ENCODE measurements around the gene MAP3K10. TPM values are rescaled to one million over a fixed set of nuclear protein-coding genes. Genes with fewer than 3 reads are reported as not detected.
"Not testable (repeated sequence)": the region's sequence is repeated elsewhere in the genome, so short reads cannot be mapped to it uniquely, and the experiment has no call there.

The MAP3K10 gene
- 3.9 TPM for total RNA-seq (ENCODE audit: insufficient read depth, low replicate concordance)

DNA sequence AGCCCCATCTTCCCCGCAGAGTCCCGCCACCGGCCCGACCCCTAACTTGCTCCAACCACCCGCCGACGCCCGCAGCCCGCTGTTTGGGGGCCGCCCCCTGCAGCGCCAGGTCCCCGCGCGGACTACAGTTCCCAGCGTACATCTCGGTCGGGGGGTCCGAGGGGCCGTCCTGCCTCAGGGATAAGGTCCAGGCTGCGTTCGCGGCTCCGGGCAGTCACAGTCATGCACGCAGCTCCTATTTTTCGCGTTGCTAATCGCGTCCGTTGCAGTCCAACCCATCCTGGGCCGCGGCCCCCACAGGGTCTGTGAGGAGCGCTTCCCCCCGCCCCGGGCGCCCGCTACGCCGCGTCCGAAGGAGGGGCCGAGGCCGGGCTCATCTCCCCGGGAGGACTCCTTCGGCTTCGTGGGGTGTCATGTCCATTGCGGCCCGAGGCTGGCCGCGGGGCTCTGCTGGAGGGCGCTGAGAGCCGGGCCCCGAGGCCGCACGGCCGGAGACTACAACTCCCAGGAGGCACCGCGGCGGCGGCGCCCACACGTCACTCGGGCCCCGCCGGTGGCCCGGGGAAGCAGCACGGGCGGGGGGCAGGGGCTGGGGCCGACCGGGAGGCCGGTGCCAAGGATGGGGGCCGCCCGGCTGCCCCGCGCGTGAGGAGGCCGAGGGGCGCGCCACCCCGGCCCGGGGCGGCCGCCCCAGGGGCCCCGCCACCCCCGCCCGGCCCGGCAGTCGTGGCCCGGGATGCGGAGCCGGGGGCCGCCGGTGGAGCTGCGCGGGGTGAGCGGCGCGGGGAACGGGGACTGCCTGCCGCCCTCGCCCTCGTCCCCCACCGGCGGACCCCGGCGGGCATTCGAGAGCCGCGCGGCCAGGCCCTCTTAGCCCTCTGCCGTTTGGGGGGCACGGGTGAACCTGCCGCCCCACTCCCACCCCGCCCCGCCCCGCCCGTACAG lies at the start of gene MAP3K10:
MAP3K10 (plus strand) TSS at position 536 of the 945 bp plus-strand sequence. CDS start 606 bp downstream, outside the sequence.
- DNase-seq (ENCODE audit: low spot score) = peak; percentile 69

DNA sequence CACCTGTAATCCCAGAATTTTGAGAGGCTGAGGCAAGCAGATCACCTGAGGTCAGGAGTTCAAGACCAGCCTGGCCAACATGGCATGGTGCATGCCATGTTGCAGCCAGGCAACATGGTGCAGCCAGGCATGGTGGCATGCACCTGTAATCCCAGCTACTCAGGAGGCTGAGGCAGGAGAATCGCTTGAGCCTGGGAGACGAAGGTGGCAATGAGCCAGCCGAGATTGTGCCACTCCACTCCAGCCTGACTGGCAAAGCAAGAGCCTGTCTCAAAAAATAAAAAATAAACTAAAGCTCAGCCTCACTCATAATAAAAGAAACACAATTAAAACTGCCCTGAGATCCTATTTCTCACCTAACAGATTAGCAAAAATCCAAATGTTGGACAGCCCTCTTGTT lies 49.7 kb upstream of the MAP3K10 start:
- no peak for DNase-seq (ENCODE audit: low spot score)

DNA sequence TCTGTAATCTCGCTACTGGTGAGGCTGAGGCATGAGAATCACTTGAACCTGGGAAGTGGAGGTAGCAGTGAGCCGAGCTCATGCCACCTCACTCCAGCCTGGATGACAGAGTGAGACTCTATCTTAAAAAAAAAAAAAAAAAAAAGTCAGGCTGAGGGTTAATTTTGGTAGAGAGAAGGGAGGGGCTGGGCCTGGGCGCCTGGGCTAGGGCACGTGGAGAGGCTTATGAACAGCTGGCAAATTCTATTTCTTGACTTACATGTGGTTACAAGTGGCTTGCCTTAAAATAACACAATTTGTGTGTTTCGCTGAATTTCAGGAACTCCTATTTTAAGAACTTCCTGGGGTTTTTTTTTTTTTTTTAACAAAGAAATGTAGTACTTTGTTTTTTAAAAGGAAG lies 47.6 kb upstream of the MAP3K10 start:
- DNase-seq (ENCODE audit: low spot score) = peak; percentile 8

DNA sequence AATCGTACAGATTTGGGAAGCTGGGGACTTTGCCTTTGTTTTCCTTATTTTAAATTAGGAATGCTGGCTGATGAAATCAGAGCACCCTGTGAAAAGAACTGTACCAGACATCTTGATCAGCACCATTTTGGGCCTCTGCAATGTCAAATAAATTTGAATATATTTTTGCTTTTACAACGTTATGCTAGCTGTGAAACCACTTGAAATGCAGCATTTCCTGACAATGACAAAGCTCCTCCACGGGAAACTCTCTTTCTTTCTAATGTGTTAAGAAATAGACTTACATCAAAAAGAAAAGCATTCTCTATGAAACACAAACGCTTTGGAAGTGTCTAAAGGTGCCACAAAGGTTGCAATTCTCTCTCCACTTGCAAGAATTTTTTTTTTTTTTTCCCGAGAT lies 47.1 kb upstream of the MAP3K10 start:
- DNase-seq (ENCODE audit: low spot score) = no peak

DNA sequence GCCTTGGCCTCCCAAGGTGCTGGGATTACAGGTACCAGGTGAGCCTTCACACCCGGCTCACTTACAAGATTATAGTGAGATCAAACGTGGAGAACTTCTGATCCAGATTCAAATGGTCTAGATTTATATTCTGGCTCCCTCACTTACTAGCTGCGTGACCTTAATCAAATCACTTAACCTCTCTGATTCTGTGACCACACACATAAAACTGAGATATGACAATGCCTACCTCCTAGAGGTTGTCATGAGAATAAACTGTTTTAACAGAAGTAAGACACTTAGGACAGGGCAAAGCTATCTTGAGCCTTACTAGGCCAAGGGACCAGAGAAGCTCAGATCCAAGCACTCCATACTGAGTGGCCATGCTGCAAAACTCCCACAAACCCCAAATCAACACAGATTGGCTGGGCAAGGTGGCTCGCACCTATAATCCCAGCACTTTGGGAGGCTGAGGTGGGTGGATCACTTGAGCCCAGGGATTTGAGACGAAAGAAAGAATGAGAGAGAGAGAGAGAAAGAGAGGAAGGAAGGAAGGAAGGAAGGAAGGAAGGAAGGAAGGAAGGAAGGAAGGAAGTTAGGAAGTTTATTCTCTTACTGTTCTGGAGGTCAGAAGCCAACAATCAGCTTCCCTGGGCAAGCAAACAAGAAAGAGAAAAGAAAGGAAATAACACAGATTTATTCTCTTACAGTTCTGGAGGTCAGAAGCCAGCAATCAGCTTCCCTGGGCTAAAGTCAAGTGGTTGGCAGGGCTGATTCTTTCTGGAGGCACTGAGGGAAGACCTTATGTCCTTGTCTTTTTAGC lies 46.1 kb upstream of the MAP3K10 start:
- no peak for DNase-seq (ENCODE audit: low spot score)

DNA sequence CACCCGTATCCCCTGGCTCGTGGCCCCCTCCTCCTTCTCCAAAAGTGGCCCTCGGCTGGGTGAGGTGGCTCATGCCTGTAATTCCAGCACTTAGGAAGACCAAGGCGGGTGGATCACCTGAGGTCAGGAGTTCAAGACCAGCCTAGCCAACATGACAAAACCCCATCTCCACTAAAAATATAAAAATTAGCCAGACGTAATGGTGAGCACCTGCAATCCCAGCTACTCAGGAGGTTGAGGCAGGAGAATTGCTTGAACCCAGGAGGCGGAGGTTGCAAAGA lies 45.5 kb upstream of the MAP3K10 start:
- DNase-seq (ENCODE audit: low spot score) = not testable (repeated sequence)

DNA sequence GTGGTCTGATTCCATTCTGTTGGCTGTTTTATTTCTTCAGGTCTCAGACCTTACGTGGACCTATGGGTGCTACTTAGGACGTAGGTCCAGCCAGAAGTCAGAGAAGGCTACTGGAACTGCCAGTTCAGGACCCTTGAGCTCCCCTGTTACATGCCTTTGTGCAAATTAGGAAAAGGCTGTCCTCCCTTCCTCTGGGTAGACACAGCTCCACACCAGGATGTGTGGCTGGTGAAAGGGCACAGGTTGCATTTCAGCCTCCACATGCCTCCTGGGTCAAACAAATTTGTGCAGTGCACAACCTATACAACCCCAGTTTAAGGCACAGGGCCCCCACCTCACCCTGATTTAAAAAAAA lies 43.9 kb upstream of the MAP3K10 start:
- DNase-seq (ENCODE audit: low spot score) = no peak

DNA sequence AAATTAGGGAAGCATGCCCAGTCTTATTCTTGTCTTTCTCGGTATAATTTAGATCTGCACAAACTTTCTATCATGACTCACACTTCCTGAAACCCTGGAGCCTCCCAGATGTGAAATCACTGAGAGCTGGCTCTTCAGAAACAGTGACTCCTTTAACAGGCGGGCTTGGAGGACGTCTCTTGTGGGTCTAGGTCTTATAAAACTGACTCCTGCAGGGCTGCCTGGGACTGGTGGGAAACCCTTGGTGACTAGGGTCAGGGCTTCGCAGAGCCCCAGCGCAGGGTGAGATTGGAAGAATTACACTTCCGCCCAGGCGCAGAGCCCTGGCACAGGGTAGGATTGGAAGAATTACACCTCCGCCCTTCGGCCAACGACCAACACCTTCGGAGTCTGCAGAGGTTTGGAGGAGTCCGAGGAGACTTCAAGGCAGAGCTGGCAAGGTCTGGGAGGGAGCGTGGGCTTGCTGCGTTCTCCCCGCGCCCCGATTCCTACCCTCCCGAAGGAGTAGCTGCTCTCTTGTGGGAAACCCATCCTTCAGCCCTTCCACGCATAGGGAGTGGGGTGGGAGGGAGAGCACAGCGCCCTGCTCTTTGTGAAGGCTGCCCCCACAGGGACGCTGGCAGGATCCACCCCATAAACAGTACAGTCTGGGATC lies 43.4 kb upstream of the MAP3K10 start:
- DNase-seq (ENCODE audit: low spot score) = peak; percentile 58

DNA sequence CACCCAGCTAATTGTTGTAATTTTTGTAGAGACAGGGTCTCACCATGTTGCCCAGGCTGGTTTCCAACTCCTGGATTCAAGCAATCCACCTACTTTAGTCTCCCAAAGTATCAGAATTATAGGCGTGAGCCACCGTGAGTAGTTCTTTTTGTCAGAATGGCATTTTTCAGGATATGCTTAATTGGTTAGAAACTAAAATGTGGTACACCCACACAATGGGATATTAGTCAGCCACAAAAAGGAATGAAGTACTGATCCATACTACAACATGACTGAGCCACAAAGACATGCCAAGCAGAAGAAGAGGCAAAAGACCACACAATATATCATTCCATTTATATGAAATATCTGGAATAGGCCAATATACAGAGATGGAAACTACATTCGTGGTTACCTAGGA lies 41.7 kb upstream of the MAP3K10 start:
- no peak for DNase-seq (ENCODE audit: low spot score)

DNA sequence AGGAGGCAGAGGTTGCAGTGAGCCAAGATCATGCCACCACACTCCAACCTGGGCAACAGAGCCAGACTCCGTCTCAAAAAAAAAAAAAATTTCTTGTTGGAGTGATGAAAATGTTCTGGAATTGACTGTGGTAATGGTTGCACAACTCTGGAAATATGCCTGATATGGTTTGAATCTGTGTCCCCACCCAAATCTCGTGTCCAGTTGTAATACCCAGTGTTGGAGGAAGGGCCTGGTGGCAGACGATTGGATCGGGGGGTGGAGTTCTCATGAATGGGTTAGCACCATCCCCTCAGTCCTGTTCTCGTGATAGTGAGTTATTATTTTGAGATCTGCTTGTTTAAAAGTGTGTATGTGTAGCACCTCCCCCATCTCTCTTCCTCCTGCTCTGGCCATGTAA lies 41.1 kb upstream of the MAP3K10 start:
- DNase-seq (ENCODE audit: low spot score) = no peak

DNA sequence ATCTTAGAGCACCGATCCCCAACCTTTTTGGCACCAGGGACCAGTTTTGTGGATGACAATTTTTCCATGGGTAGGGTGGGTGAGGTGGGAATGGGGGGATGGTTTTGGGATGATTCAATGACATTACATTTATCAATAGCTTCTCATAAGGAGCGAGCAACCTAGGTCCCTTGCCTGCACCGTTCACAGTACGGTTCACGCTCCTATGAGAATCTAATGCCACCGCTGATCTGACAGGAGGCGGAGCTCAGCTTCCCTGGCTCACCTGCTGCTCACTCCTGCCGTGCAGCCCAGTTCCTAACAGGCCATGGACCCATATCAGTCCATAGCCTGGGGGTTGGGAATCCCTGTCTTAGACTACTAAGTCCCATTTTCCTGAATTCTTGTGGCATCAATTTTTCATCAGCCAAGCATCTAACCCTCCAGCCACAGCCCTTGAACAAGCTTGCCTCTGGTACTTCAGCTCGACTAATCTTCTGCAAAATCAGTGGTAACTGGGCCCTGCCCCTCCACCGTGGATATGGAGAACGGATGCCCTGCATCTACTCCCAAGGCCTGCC lies 37.0 kb upstream of the MAP3K10 start:
- no peak for DNase-seq (ENCODE audit: low spot score)

DNA sequence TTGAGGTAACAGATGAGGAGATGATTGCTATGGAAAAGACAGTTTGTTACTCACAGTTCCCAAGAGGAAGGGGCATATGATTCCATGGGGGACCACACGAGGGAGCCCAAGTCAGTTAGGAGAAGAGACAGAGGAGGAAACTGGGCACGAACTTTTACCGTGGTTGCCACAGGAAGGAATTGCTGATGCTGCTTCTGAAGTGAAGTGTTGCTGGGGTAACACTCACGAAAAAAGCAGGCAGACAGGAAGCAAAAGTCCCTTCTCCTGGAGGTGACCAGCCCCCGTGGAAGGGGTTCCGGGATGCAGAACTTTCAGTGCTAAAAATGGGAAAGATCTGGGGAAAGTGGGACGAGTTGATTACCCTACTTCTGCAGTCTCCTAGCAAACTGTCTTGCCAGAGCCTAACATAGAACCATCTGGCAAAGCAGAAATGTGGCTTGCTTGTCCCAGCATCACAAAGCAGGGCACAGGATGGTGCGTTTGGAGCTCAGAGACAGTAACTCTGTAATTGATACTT lies 35.4 kb upstream of the MAP3K10 start:
- no peak for DNase-seq (ENCODE audit: low spot score)

DNA sequence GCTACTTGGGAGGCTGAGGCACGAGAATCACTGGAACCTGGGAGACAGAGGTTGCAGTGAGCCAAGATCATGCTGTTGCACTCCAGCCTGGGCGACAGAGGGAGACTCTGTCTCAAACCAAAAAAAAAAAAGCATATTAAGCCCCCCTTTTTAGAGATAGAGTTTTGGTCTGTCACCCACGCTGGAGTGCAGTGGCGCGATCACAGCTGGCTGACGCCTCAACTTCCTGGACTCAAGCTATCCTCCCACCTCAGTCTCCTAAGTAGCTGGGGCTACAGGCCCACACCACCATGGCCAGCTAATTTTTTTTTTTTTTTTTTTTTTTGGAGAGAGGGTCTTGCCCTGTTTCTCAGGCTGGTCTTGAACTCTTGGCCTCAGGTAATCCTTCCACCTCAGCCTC lies 34.2 kb upstream of the MAP3K10 start:
- no peak for DNase-seq (ENCODE audit: low spot score)

DNA sequence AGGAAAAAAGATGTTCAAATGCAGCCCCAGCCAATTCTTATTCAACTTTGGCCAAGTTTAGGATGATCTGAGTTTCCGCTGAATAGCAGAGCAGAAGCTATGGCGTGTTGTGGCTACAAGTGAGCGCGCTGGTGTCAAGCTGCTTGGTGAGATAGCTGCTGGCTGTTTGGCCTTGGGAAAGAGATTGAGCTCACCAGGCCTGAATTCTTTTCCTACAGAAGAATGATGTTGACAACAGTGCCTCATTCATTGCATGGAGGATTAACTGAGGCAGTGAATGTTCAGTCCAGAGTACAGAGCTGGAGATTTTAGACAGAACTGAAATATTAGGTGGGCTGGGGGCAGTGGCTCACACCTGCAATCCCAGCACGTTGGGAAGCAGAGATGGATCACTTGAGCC lies 31.5 kb upstream of the MAP3K10 start:
- DNase-seq (ENCODE audit: low spot score) = no peak

DNA sequence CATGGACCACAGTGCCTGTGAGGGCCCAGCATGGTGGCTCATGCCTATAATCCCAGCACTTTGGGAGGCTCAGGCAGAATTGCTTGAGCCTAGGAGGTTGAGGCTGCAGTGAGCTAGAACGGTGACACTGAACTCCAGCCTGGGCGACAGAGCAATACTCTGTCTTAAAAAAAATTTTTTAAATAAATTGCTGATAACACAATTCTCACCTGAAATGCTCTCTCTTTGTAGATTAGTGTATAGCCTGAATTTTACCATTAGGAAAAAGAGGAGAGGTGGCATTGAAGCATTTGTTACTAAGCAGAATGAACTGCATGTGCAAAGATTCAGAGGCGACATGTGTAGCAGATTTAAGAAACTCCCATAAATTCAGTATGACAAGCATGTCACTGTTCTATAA lies 29.1 kb upstream of the MAP3K10 start:
- no peak for DNase-seq (ENCODE audit: low spot score)

DNA sequence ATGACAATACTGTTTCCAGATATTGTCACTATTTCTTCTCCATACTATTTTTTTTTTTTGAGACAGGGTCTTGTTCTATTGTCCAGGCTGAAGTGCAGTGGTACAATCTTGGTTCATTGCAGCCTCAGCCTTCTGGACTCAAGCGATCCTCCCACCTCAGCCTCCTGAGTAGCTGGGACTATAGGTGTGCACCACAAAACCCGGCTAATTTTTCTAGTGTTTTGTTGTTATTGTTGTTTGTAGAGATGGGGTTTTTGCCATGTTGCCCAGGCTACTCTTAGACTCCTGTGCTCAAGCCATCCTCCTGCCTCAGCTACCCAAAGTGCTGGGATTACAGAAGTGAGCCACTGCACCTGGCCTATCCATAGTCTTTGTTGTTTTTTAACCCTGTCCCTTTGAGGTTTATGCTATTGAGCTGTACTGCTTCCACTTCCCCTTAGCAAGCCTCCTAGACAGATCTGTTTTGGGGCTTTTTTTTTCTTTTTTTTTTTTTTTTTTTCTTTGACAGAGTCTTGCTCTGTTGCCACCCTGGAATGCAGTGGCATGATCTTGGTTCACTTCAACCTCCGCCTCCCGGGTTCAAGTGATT lies 27.6 kb upstream of the MAP3K10 start:
- DNase-seq (ENCODE audit: low spot score) = no peak

DNA sequence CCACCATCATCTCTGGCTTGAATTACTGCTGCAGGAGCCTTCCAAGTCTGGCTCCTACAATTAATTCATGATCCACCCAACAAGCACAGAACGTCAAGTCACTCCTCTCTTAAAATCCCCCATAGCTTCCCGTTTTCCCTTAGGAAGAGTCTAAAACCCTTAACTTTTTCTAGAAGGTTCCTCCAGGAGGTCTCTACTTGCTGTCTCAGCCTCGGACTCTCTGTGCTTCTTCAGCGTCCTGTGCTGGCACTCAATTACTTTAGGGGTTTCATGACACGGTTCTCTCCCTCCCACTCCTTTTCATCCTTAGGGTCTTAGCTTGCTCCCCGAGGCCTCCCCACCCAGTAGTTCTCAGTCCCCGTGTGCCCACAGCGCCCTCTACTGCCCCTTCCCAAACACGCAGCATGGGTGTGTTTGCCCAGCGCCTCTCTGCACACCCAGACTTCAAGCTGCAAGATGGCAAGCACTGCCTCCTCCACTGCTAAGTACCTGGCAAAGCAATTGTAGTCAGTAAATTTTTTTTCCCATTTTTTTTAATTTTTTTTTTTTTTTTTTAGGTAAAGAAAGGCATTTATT lies 25.8 kb upstream of the MAP3K10 start:
- peak; percentile 2 for DNase-seq (ENCODE audit: low spot score)

DNA sequence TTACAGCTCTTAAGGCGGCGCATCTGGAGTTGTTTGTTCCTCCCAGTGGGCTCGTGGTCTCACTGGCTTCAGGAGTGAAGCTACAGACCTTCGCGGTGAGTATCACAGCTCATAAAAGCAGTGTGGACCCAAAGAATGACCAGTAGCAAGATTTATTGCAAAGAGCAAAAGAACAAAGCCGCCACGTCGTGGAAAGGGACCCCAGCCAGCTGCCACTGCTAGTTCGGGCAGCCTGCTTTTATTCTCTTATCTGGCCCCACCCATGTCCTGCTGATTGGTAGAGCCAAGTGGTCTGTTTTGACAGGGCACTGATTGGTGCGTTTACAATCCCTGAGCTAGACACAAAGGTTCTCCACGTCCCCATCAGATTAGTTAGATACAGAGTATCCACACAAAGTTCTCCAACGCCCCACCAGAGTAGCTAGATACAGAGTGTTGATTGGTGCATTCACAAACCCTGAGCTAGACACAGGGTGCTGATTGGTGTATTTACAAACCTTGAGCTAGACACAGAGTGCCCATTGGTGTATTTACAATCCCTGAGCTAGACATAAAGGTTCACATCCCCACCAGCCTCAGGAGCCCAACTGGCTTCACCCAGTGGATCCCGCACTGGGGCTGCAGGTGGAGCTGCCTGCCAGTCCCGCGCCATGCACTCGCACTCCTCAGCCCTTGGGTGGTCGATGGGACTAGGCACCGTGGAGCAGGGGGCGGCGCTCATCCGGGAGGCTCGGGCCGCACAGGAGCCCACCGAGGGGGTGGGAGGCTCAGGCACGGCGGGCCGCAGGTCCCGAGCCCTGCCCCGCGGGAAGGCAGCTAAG lies 21.5 kb upstream of the MAP3K10 start:
- not testable (repeated sequence) for DNase-seq (ENCODE audit: low spot score)

DNA sequence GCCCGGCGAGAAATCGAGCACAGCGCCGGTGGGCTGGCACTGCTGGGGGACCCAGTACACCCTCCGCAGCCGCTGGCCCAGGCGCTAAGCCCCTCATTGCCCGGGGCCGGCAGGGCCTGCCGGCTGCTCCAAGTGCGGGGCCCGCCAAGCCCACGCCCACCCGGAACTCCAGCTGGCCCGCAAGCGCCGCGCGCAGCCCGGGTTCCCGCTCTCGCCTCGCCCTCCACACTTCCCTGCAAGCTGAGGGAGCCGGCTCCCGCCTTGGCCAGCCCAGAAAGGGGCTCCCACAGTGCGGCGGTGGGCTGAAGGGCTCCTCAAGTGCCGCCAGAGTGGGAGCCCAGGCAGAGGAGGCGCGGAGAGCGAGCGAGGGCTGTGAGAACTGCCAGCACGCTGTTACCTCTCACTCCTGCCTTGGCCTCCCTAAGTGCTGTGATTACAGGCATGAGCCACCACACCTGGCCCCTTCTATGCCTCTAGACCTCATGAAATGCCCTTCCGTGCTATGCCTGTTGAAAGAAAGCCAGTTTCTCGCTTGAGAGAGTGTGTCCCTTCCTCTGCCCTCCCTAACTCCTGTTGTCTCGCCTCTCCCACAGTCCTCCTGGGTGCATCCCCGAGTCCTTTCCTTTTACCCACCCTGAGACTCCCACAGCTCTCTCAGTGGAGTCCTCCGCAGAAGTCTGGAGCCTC lies 20.8 kb upstream of the MAP3K10 start:
- DNase-seq (ENCODE audit: low spot score) = not testable (repeated sequence)

DNA sequence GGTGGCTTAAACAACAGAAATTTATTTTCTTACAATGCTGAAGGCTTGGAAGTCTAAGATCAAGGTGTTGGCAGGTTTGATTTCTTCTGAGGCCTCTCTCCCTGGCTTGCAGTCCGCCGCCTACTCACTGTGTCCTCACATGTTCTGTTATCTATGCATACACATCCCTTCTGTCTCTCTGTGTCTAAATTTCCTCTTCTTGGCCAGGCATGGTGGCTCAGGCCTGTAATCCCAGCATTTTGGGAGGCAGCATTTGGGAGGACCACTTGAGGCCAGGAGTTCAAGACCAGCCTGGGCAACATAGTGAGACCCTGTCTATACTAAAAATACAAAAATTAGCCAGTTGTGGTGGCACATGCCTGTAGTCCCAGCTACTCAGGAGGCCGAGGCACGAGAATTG lies 19.9 kb upstream of the MAP3K10 start:
- not testable (repeated sequence) for DNase-seq (ENCODE audit: low spot score)
